PC-9 (cell line): ENCODE data around the gene ZDHHC14. TPM values are rescaled to one million over a fixed set of nuclear protein-coding genes. Genes with fewer than 3 reads are reported as not detected.

Experiments used
- BruUV-seq: library from RNA; stranded (reverse); fragments of 400-500 nt; replicated peaks from 2 replicates; lab custom pipeline; 2021; lab: Mats Ljungman, UMichigan
- CTCF ChIA-PET: fragments of 300-600 bp; sonication (Branson Sonifier 250); formaldehyde crosslinking; loops from one replicate; lab custom pipeline; 2022; ENCODE audit warnings: antibody characterized with exemption; lab: Charles Lee
- POLR2A ChIA-PET: fragments of 300-600 bp; sonication (Branson Sonifier 250); formaldehyde crosslinking; loops from one replicate; lab custom pipeline; 2022; ENCODE audit warnings: antibody characterized with exemption; ENCODE audit not compliant: unreplicated experiment; lab: Charles Lee
- DNase-seq, 2 experiments: peaks; one replicate each; pipeline versions ENCODE4 v3.0.0 to v3.0.0-alpha.2; 2015 to 2022; ENCODE audit warnings: mixed read lengths in 1 of 2
- H2AFZ ChIP-seq: fragments of 200-600 bp; sonication (generic); 2 replicates; pipeline ENCODE4 v1.8.1; 2017; ENCODE audit warnings: antibody characterized with exemption
- H3F3A ChIP-seq: fragments of 200-600 bp; sonication (generic); 2 replicates; pipeline ENCODE4 v1.8.1; 2017; ENCODE audit warnings: antibody characterized with exemption, mild to moderate bottlenecking, low read depth; ENCODE audit not compliant: insufficient read depth
- H3K27ac ChIP-seq: fragments of 200-600 bp; sonication (generic); 2 replicates; pipeline ENCODE4 v1.6.1; 2016; ENCODE audit warnings: mixed run types
- H3K27me3 ChIP-seq: fragments of 200-600 bp; sonication (generic); 2 replicates; pipeline ENCODE4 v1.6.1; 2016; ENCODE audit warnings: low read depth, mixed run types; ENCODE audit not compliant: insufficient read depth
- H3K36me3 ChIP-seq: fragments of 200-600 bp; sonication (generic); 2 replicates; pipeline ENCODE4 v1.6.1; 2016; ENCODE audit warnings: low read depth, mixed run types
- H3K4me1 ChIP-seq: fragments of 200-600 bp; sonication (generic); replicated peaks from 2 replicates; pipeline ENCODE4 v1.6.1; 2016; ENCODE audit warnings: mixed run types; ENCODE audit not compliant: insufficient read depth
- H3K4me2 ChIP-seq: fragments of 200-600 bp; sonication (generic); 2 replicates; pipeline ENCODE4 v1.6.1; 2017; ENCODE audit warnings: mixed run types
- H3K4me3 ChIP-seq: fragments of 200-600 bp; sonication (generic); 2 replicates; pipeline ENCODE4 v1.6.1; 2016; ENCODE audit warnings: mixed run types
- H3K79me2 ChIP-seq: fragments of 200-600 bp; sonication (generic); 2 replicates; pipeline ENCODE4 v1.6.1; 2017; ENCODE audit warnings: low read depth, mixed run types
- H3K9me2 ChIP-seq: fragments of 200-600 bp; sonication (generic); 2 replicates; pipeline ENCODE4 v1.8.1; 2017; ENCODE audit warnings: mild to moderate bottlenecking; ENCODE audit not compliant: insufficient read depth
- H3K9me3 ChIP-seq: fragments of 200-600 bp; sonication (generic); 2 replicates; pipeline ENCODE4 v1.8.1; 2016; ENCODE audit warnings: low read depth; ENCODE audit not compliant: insufficient read depth
- H4K20me1 ChIP-seq: fragments of 200-600 bp; sonication (generic); 2 replicates; pipeline ENCODE4 v1.8.1; 2017; ENCODE audit not compliant: insufficient read depth
- EZH2 ChIP-seq: fragments of 200-600 bp; sonication (generic); IDR thresholded peaks from 2 replicates; pipeline ENCODE4 v1.8.0; 2017; ENCODE audit warnings: antibody characterized with exemption, low read depth
- intact Hi-C: fragments of 100-400 bp; cut with micrococcal nuclease; formaldehyde crosslinking; loops from one replicate; pipeline ENCODE4 v1.10.0; 2022; ENCODE audit not compliant: unreplicated experiment
- total RNA-seq: library from RNA; stranded (reverse); gene quantifications from 2 replicates; pipeline ENCODE4 v1.2.3, GENCODE V29; 2021
- TF ChIP-seq, protein P1 (sequence below): fragments of 200-600 bp; sonication (generic); conservative IDR thresholded peaks from 2 replicates; pipeline ENCODE4 v1.6.1; 2017; ENCODE audit warnings: mixed run types, antibody characterized with exemption, mild to moderate bottlenecking, moderate library complexity

The ZDHHC14 gene
- total RNA-seq, 1 experiment from 2014 or later: 5.6 TPM

DNA sequence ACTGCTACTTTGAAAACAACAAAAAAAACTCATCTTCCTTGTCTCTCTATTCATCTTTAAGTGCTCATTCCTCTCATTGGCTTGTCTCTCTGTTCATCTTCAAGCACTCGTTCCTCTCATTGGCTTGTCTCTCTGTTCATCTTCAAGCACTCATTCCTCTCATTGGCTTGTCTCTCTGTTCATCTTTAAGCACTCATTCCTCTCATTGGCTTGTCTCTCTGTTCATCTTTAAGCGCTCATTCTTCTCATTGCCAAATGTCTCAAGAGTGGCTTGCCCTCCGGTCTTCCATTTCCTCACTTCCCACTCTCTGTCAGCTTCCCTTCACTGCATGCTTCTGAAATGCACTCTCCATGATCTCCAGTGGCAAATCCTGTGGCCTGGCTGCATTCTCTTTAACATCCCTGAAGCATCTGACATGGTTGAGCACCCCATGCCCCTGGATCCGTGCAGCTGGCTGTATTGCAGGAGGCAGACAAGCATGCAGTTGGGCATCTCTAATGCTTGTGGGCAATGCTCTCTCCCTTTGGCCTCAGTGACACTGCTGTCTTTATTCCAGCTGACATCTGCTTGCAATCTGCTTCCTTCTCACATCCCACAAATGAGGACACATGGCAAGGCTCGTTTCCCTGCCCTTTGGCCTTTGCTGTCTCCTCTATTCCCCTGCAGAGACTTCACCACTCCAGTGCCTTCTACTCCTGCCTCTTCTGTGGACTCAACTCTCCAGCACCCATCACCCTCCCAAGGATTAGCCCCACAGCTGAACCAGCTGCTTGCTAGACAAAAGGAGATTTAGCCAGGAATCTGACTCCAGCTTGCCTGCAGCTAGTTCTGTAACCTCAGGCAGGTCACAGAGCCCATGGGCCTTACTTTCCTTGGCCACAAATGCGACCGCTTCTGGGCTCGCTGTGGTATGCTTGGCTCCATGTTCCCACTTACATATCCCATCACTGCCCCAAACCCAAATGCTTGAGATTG, 298.9 kb downstream of the ZDHHC14 start:
- H3K9me3 ChIP-seq: no peaks in the 10 kb centered on the region
- TF ChIP-seq, protein P1, sequence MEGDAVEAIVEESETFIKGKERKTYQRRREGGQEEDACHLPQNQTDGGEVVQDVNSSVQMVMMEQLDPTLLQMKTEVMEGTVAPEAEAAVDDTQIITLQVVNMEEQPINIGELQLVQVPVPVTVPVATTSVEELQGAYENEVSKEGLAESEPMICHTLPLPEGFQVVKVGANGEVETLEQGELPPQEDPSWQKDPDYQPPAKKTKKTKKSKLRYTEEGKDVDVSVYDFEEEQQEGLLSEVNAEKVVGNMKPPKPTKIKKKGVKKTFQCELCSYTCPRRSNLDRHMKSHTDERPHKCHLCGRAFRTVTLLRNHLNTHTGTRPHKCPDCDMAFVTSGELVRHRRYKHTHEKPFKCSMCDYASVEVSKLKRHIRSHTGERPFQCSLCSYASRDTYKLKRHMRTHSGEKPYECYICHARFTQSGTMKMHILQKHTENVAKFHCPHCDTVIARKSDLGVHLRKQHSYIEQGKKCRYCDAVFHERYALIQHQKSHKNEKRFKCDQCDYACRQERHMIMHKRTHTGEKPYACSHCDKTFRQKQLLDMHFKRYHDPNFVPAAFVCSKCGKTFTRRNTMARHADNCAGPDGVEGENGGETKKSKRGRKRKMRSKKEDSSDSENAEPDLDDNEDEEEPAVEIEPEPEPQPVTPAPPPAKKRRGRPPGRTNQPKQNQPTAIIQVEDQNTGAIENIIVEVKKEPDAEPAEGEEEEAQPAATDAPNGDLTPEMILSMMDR: no peak
- TF ChIP-seq EZH2: no peak
- H3K4me2 ChIP-seq: no peak overlapping the region
- no TSS peak for BruUV-seq
- H3K4me3 ChIP-seq: no peak overlapping the region
- H3K27me3 ChIP-seq: no peaks in the 10 kb centered on the region
- peaks cover 12% of the 10 kb centered on the region for H3K4me1 ChIP-seq
- no peak for DNase-seq
- intact Hi-C loops: no loop called here
- H3K9me2 ChIP-seq: no peaks in the 10 kb centered on the region
- no peak overlapping the region for H2AFZ ChIP-seq
- POLR2A ChIA-PET: no interaction called here
- H4K20me1 ChIP-seq: no peaks in the 10 kb centered on the region
- H3F3A ChIP-seq: no peaks in the 10 kb centered on the region
- CTCF ChIA-PET: no interaction called here
- no peaks in the 10 kb centered on the region for H3K79me2 ChIP-seq
- no peaks in the 10 kb centered on the region for H3K36me3 ChIP-seq
- H3K27ac ChIP-seq: no peak overlapping the region

DNA sequence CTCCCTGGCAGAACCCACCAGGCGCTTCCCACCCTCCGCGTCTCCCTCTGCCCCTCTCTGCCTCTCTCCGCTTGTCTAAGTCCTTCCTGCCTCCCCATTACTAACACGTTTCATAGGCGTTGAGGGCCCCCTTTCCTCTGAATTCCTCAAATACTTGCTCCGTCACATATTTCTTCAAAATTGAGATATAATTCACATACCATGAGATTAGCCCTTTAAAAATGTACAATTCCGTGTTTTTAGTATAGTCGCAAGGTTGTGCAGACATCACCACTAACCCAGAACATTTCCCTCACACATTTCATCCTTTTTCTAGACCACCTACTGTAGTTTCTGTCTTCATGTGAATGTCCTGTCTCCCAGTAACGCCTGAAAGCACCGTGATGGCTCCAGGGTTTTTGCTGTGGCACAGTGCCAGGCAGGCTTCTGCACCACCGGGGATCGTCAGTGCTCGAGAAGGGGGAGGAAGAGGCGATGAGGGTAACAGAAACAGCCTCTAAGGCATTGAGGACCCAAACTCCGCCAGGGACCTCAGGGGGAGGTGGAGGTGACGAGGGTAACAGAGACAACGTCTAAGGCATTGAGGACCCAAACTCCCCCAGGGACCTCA, 300.2 kb downstream of the ZDHHC14 start:
- no peaks in the 10 kb centered on the region for H3K36me3 ChIP-seq
- no peaks in the 10 kb centered on the region for H3K9me3 ChIP-seq
- H3K79me2 ChIP-seq: no peaks in the 10 kb centered on the region
- H4K20me1 ChIP-seq: no peaks in the 10 kb centered on the region
- peaks cover 12% of the 10 kb centered on the region for H3K4me1 ChIP-seq
- ChIA-PET CTCF (no interaction called here), POLR2A (no interaction called here)
- no peaks in the 10 kb centered on the region for H3F3A ChIP-seq
- TF ChIP-seq, protein P1: no peak
- no peak for TF ChIP-seq EZH2
- no TSS peak for BruUV-seq
- no peak for DNase-seq
- H3K27ac ChIP-seq: no peak overlapping the region
- no peak overlapping the region for H2AFZ ChIP-seq
- no peak overlapping the region for H3K4me3 ChIP-seq
- intact Hi-C loops: no loop called here
- H3K9me2 ChIP-seq: no peaks in the 10 kb centered on the region
- H3K4me2 ChIP-seq: no peak overlapping the region
- H3K27me3 ChIP-seq: no peaks in the 10 kb centered on the region

DNA sequence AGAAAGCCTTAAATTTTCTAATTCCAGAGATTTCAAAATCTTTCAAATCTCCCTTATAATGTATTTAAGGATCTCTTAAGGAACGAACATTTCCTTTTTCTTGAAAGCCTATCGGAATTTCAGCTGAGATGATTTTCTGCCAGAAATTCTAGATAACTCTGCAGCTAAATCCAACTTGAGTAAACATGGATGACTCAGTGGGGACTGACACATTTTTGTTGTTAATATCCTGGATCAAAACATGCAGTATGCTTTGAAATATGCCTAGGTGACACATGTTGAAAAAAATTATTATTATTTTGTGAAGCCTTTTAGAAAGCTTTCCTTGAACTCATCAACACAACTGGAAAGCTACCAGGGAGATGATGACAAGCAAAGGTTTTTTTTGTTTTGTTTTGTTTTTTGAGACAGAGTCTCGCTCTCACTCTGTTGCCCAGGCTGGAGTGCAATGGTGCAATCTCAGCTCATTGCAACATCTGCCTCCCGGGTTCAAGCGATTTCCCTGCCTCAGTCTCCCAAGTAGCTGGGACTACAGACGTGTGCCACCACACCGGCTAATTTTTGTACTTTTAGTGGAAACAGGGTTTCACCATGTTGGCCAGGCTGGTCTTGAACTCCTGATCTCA, 302.0 kb downstream of the ZDHHC14 start:
- H3K27ac ChIP-seq: no peak overlapping the region
- H2AFZ ChIP-seq: no peak overlapping the region
- ChIA-PET CTCF (interaction anchor here (0.8 kb wide), 1 partner anchor 191 kb away, joined by 3 read pairs; no protein-coding TSS in a partner anchor), POLR2A (interaction anchor here (0.6 kb wide), 1 partner anchor 14 kb away, joined by 3 read pairs; no protein-coding TSS in a partner anchor)
- H3K4me1 ChIP-seq: peaks cover 12% of the 10 kb centered on the region
- H3K36me3 ChIP-seq: no peaks in the 10 kb centered on the region
- DNase-seq: peak in 1 of 2 experiments; percentile 75
- intact Hi-C loops: no loop called here
- H3K9me2 ChIP-seq: no peaks in the 10 kb centered on the region
- no peaks in the 10 kb centered on the region for H3K79me2 ChIP-seq
- H3K4me3 ChIP-seq: no peak overlapping the region
- TF ChIP-seq EZH2: no peak
- TF ChIP-seq, protein P1: no peak
- no peaks in the 10 kb centered on the region for H3K9me3 ChIP-seq
- no TSS peak for BruUV-seq
- H4K20me1 ChIP-seq: no peaks in the 10 kb centered on the region
- H3K27me3 ChIP-seq: no peaks in the 10 kb centered on the region
- H3F3A ChIP-seq: no peaks in the 10 kb centered on the region
- H3K4me2 ChIP-seq: peak overlapping the region; percentile 41; the same call in 1 of the 2 replicates
